GM18868 (cell line): Measurements from ENCODE around the gene ATG2B.

Experiments
- ATAC-seq: cut with Tn5 transposase; IDR thresholded peaks from one replicate; pipeline ENCODE4 v1.9.1; 2021; ENCODE audit warnings: mild to moderate bottlenecking, moderate library complexity; ENCODE audit not compliant: unreplicated experiment

Gene ATG2B

DNA sequence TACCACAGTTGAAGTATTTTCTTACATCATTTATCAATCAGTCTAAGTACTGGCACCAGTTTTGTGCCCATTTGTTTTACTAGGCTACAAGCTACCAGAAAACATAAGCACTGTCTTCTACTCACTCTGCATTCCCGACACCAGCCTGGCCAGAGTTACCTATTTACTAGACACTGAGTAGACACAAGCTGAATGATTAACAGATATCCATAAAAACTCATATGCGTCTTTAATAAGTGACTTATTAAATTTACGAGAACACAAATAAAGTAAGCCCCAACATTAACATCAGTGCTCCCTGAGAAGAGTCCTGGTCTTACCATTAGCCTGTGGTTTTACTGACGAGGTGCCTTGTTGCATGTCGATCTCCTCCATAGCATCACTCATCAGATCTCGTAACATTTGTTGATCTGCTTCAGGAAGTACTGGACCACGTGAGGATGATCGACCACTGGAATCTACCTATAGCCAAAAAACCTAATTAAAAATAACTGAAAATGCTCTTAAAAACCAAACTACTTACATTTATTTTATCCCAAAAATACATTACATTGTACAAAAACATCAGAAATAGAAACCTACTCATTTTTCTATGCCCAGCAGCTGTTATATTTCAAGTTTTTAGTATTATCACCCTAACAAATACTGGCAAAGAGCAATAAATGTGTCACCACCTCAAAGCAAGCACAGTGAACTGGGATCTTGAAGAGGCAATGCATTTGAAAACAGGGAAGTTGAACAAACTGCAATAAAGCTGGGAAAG, 53.8 kb downstream of the ATG2B start:
- ATAC-seq, result no peak

- ATAC-seq, result no peak
These were observed 55.7 kb downstream of the ATG2B start for GRCh38 chr14:96307434-96307833.

DNA sequence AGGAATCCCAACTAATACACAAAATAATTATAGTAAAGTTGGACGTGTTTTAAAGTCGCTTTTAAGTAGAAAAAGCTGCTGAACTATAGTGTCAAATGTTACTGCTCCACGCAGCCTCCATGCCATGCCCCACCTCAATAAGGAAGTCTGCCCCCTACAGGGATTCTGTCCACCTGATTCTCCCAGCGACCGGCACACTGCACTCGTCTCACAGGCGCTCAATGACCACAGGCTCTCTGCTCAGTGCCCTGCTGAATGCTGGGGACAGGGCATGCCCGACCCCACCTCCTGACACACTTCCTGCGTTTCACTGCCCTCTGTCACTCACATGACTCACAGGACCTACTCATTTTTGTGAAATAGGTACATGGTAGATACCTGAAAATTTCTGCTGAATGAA, 58.2 kb downstream of the ATG2B start:
- ATAC-seq, result no peak

DNA sequence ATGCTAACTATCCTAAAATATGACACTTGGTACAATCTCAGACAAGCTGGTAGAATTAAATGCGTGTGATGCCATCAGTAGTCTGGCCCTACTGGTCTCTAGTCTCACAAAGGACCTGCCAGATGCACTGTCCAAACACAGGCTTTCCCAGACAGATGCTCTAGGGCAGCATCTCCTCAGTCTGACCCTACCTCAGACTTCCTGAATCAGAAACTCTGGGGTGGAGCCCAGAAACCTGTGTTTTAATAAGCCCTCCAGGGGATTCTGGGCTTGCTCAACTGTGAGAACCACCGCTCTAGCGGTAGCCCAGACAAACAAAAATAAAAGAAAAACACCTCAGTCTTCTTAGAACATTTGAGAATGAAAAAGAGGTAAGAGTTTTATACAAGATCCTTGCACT, 59.2 kb downstream of the ATG2B start:
- ATAC-seq, result no peak

DNA sequence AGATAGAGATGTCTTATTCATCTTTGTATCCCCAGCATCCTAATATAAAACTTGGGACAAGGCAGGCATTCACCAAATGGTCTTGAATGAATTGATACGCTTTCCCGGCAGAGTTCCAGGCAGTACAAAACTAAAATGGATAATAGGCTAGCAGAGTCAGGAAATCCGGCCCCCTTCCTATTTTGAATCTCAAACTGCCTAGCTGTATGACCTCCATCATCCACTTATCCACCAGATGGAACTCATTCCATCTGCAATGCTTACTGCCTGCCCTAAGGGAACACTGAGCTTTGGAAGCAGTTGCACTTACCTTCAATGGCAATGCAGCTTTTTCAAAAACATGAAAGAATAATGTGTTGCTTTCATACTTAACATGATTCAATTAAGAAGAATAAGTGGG, 63.7 kb downstream of the ATG2B start:
- ATAC-seq, result no peak

DNA sequence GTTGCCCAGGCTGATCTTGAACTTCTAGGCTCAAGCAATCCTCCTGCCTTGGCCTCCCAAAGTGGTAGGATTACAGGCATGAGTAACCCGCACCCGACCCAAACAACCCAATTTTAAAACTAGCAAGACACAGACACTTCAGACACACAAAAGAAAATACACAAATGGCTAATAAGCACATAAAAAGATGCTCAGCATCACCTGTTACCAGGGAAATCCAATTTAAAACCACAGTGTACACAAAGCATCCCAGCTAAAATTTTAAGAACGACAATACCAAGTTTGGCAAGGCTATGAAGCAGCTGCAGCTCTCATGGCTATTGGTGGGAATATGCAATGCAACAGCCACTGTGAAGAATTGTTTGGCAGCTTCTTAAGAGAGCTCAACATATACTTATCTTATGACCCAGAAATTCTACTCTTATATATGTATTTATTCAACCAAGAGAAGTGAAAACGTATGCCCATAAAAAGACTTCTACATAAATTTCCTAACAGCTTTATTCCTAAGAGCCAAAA, 65.1 kb downstream of the ATG2B start:
- no peak for ATAC-seq

DNA sequence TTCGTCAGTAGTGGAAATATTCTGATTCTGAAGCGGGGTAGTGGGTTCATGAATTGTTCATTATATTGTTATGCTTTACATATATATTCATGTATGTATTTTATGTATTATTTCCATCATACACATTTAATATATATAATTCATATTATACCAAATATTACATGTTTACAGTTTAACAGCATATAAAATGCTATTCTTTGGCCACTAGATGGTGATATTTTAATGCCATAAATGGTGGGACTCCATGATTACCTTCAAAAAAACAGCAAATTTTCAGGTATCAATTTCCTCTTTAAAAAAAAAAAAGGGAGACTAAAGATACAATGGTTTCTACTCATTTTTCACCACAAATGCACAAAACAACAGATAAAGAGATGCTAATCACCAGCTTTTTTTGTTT, 66.1 kb downstream of the ATG2B start:
- ATAC-seq, result no peak

- ATAC-seq, result no peak
These were observed 68.9 kb downstream of the ATG2B start for GRCh38 chr14:96294246-96294645.

DNA sequence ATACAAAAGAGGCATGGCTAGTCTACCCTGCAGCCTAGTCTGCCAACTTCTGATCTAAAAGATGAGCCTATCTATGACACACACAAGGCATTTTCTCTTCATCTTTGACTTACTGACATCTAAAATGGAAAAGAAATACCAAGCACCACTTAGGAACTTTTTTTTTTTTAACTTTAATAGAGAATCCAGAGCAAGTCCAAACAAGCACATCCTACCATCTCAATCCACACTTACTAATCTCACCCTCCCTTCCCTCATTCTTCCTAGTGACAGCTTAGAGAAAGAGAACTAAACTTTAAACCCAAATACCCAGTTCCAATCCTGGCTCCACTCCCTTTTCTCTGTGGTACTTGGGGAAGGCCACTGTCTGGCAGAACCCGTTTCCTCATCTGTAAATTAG, 75.3 kb downstream of the ATG2B start:
- no peak for ATAC-seq

- ATAC-seq, result no peak
These were observed 76.9 kb downstream of the ATG2B start for GRCh38 chr14:96286251-96286650.

DNA sequence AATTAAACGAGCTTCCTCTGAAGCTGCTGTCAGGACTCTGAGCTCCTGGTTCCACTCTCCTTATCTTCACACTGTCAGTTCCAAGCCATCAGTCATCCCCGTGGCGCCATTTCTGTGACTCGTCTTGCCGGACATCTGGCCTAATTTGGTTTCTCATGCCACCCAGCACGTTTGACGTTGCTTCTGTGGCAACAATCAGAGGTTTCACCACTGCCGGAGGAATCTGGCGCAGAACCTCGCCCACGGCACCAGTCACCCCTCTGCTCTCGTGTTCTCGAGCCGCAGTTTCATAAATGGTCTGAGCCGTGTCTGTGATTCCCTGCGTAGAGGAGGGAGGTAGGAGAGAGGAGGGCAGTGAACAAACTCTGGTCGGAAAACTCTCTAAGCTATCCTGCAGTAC, 77.5 kb downstream of the ATG2B start:
- ATAC-seq, result no peak

GRCh38 chr14:96284430-96284829, 78.7 kb downstream of the ATG2B start:
- no peak for ATAC-seq

DNA sequence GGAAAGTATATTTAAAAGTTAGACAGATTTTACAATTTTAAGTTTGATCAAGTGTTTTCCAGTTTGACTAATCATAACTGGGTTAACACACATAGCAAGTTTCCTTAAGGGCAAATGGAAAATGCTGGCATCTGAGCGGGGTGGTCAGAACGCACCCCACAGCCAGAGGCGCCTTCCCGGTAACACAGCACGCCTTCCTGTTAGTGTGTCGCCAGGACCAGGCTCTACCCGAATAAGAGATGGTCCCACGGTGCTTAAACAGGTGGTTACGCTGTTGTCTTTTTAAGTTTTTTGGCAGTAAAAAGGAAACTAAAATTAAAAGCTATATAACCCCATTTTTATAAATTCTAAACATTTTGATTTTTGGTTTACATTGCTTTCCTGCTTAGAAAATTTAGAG, 79.1 kb downstream of the ATG2B start:
- no peak for ATAC-seq

DNA sequence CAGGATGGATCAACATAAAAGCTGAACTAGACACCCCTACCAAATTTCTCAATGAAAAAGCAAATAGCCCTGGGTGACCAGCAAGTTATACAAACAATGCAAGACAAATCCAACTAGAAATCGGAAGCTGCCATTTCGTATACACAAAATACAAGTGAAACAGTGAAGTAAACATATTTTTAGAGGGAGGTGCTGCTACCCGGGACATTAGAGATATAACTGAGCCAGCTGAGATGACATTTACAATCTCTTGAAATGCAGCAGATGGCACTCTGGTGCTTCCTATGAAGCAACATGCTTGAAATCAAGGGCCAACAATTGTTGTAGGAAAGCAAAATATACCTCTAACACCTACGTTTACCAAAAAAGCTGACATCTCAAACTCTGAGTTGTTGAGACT, 81.7 kb downstream of the ATG2B start:
- no peak for ATAC-seq

DNA sequence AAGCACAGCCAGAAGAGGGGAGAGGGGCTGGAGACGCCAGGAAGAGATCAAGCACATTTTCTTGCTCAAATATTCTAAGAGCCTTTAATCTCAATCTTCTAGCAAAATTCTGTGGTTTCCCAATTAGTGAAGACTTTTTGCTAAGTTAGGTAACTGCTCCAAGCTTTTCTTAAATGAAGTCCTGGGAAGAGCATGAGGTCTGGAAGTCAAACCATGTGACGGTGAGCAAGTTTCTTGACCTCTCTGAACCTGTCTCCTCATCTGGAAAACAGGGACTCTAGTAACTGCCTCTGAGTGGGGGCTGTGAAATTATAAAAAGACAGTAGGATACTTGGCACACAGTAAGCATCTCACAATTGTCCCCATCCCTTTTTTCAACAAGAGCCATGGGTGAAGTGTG, 83.0 kb downstream of the ATG2B start:
- no peak for ATAC-seq

GRCh38 chr14:96279564-96279963, 83.6 kb downstream of the ATG2B start:
- ATAC-seq, result no peak

DNA sequence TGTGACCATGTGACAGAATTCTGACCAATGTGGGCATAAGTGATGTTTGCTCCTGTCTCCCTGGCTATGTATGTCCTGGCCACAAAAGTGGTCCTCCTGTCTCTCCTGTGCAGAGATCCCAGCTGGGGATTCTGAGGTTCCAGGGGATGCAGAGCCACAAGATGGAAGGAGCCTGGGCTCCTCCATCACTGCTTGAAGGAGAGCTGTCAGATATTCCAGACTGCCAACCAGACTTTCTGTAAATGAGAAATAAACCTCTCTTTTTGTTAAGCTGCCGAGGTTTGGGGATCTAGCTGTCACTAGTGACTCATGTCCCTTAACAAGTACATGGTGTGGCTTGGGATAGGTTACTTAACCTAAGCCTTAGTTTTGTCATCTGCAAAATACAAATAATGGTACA, 85.3 kb downstream of the ATG2B start:
- no peak for ATAC-seq

DNA sequence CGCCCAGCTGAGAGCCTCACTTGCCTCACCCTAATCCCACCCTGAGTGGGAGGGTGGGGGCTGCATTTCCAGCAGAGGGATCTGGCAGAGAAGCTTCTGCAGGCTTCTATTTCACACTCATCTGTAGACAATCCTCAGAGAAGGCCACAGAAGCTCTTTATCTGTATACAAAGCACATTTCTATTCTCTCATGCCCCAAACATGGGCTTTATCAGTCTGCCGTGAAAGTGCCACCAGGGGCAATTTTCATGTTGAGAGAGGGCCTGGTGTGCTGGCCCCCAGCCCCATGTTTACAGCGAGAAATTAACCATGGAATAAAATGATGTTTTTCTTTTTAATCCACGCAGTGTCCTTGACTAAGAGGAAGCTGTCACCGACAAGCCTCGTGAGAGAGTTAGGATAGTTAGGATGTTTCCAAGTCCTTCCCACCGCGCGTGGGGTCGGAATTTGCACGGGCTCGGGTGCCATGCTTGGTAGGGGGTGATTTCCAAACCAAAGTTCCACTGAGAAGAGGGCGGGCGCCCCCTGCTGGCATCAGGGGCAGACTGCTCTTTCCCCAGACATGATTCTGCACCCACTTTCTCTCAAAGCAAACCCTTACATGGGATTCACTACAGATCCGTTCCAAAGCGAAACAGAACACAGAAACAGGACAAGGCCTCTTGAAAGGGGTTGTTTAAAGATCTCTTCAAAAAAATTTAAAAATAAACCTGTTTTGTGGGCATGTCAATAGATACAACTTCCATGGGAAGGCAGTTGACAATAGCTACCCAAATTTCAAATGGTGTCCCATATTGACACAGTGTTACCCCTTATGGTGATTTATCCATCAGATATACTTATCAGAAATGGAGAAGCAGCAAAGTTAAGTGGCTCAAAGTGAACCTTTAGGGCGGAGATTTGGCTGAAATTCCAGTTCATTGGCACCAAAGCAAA, 87.7 kb downstream of the ATG2B start:
- no peak for ATAC-seq

DNA sequence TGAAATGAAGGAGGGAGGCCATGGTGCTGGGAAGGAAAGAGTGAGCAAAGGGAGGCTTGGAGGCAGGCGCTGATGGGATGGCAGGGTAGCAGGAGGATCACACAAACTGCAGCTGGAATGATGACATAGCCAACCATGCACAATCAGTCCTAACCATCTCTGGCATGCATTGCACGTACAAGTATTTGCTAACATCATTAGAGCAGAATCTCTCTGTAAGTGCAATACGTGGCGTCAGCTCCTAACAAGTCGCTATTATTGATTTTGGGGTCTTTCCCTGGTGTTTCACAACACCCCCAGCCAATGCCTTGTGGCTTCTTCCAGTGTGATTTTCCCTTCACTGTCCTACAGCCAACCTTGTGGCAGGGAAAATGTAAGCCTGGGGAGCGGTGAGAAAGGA, 88.6 kb downstream of the ATG2B start:
- no peak for ATAC-seq

- no peak for ATAC-seq
These were observed 89.0 kb downstream of the ATG2B start for GRCh38 chr14:96274122-96274521.

- ATAC-seq, result no peak
These were observed 89.5 kb downstream of the ATG2B start for GRCh38 chr14:96273629-96274028.
